NCI-H146 (cell line): ENCODE results near the gene PRRC2A.

ENCODE experiments used
- DNase-seq: peaks from one replicate; lab custom pipeline; 2025; lab: John Stamatoyannopoulos, UW

PRRC2A gene

DNA sequence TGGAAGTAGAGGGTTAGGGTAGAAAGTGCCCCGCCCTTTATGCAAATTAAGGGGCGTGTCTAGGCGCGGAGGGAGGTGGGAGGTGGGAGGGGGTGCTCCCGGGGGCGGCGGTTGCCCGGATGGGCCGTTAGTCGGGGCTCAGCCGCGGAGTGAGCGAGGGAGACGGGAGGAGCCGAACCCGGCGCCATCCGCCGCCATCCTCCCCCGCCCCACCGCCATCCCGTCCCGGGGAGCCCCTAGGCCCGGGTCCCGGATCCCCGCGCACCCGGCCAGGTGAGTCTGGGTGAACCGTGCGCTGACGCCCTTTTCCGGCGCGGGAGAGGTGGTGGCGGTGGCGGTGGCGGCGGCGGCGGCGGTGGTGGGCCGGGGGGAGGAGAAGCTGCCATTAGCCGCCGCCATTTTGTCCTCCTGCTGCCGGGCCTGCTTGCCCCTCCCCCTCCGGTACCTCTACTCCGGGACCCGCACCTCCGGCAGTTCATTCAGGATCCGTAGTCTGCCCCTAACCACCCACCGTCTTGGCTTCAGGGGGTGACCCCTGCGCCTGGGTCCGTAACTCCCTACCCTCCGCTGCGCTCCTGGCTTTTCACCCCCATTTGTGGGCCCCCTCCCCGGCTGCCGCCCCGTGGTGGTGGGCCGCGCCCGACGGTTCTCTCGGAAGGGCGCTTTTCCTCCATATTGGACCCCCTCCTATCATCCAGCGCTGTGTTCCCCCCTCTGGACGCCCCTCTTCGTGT lies at the start of gene PRRC2A:
PRRC2A (plus strand) TSS at position 130 of the 734 bp plus-strand sequence. CDS start 2,075 bp downstream, outside the sequence.
- DNase-seq, result peak; percentile 81

DNA sequence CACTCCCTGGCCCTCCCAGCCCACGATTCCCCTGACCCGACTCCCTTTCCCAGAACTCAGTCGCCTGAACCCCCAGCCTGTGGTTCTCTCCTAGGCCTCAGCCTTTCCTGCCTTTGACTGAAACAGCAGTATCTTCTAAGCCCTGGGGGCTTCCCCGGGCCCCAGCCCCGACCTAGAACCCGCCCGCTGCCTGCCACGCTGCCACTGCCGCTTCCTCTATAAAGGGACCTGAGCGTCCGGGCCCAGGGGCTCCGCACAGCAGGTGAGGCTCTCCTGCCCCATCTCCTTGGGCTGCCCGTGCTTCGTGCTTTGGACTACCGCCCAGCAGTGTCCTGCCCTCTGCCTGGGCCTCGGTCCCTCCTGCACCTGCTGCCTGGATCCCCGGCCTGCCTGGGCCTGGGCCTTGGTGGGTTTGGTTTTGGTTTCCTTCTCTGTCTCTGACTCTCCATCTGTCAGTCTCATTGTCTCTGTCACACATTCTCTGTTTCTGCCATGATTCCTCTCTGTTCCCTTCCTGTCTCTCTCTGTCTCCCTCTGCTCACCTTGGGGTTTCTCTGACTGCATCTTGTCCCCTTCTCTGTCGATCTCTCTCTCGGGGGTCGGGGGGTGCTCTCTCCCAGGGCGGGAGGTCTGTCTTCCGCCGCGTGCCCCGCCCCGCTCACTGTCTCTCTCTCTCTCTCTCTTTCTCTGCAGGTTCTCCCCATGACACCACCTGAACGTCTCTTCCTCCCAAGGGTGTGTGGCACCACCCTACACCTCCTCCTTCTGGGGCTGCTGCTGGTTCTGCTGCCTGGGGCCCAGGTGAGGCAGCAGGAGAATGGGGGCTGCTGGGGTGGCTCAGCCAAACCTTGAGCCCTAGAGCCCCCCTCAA lies 48.2 kb upstream of the PRRC2A start, which contains the start of gene LTA:
LTA (plus strand) TSS at position 249 of the 871 bp plus-strand sequence; CDS start at position 703, 454 bp downstream.
- DNase-seq, result no peak

GRCh38 chr6:31573239-31574105 lies 47.0 kb upstream of the PRRC2A start:
- DNase-seq, result no peak

DNA sequence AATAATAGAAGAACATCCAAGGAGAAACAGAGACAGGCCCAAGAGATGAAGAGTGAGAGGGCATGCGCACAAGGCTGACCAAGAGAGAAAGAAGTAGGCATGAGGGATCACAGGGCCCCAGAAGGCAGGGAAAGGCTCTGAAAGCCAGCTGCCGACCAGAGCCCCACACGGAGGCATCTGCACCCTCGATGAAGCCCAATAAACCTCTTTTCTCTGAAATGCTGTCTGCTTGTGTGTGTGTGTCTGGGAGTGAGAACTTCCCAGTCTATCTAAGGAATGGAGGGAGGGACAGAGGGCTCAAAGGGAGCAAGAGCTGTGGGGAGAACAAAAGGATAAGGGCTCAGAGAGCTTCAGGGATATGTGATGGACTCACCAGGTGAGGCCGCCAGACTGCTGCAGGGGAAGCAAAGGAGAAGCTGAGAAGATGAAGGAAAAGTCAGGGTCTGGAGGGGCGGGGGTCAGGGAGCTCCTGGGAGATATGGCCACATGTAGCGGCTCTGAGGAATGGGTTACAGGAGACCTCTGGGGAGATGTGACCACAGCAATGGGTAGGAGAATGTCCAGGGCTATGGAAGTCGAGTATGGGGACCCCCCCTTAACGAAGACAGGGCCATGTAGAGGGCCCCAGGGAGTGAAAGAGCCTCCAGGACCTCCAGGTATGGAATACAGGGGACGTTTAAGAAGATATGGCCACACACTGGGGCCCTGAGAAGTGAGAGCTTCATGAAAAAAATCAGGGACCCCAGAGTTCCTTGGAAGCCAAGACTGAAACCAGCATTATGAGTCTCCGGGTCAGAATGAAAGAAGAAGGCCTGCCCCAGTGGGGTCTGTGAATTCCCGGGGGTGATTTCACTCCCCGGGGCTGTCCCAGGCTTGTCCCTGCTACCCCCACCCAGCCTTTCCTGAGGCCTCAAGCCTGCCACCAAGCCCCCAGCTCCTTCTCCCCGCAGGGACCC lies 46.1 kb upstream of the PRRC2A start:
- DNase-seq, result no peak

DNA sequence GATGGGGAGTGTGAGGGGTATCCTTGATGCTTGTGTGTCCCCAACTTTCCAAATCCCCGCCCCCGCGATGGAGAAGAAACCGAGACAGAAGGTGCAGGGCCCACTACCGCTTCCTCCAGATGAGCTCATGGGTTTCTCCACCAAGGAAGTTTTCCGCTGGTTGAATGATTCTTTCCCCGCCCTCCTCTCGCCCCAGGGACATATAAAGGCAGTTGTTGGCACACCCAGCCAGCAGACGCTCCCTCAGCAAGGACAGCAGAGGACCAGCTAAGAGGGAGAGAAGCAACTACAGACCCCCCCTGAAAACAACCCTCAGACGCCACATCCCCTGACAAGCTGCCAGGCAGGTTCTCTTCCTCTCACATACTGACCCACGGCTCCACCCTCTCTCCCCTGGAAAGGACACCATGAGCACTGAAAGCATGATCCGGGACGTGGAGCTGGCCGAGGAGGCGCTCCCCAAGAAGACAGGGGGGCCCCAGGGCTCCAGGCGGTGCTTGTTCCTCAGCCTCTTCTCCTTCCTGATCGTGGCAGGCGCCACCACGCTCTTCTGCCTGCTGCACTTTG lies 45.1 kb upstream of the PRRC2A start, which contains the start of gene TNF:
TNF (plus strand) TSS at position 231 of the 567 bp plus-strand sequence; CDS start at position 408, 177 bp downstream.
- DNase-seq, result no peak

DNA sequence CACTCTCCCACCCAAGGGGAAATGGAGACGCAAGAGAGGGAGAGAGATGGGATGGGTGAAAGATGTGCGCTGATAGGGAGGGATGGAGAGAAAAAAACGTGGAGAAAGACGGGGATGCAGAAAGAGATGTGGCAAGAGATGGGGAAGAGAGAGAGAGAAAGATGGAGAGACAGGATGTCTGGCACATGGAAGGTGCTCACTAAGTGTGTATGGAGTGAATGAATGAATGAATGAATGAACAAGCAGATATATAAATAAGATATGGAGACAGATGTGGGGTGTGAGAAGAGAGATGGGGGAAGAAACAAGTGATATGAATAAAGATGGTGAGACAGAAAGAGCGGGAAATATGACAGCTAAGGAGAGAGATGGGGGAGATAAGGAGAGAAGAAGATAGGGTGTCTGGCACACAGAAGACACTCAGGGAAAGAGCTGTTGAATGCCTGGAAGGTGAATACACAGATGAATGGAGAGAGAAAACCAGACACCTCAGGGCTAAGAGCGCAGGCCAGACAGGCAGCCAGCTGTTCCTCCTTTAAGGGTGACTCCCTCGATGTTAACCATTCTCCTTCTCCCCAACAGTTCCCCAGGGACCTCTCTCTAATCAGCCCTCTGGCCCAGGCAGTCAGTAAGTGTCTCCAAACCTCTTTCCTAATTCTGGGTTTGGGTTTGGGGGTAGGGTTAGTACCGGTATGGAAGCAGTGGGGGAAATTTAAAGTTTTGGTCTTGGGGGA lies 44.4 kb upstream of the PRRC2A start:
- DNase-seq, result no peak

GRCh38 chr6:31576897-31577578 lies 43.5 kb upstream of the PRRC2A start:
- no peak for DNase-seq

DNA sequence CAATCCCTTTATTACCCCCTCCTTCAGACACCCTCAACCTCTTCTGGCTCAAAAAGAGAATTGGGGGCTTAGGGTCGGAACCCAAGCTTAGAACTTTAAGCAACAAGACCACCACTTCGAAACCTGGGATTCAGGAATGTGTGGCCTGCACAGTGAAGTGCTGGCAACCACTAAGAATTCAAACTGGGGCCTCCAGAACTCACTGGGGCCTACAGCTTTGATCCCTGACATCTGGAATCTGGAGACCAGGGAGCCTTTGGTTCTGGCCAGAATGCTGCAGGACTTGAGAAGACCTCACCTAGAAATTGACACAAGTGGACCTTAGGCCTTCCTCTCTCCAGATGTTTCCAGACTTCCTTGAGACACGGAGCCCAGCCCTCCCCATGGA lies 42.9 kb upstream of the PRRC2A start:
- no peak for DNase-seq

GRCh38 chr6:31578184-31579118 lies 42.1 kb upstream of the PRRC2A start:
- no peak for DNase-seq

- no peak for DNase-seq
These were observed 41.4 kb upstream of the PRRC2A start for GRCh38 chr6:31579119-31579505.

- no peak for DNase-seq
These were observed 40.7 kb upstream of the PRRC2A start for GRCh38 chr6:31579546-31580437.

- no peak for DNase-seq
These were observed 40.1 kb upstream of the PRRC2A start for GRCh38 chr6:31580438-31580740.

DNA sequence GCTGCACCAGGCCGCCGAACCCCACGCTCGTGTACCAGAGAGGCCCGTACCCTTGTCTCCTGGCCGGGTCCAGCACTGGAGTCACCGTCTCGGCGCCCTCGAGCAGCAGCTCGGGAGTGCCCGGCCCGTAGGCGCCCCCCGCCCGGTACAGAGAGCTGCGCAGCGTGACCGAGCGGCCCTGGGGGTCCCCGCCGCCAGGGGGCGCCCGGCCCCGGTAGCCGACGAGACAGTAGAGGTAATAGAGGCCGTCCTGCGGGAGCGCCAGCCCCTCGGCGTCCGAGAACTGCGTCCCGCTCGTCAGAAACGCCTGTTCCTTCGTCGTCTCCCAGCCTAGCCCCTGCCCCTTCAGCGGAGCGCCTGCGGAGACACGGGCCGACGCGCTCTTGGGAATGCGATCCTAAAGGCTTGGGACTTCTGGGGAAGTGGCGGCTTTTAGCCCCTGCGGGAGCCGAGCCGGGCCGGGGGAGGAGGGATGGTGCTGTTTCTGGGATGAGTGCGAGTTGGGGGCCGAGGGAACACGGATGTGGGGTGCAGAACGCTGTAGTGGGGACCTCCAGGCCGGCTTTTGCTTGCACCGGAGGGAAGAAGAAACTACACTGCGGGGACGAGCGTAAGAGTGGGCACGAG lies 39.6 kb upstream of the PRRC2A start:
- peak; percentile 66 for DNase-seq

- no peak for DNase-seq
These were observed 38.9 kb upstream of the PRRC2A start for GRCh38 chr6:31581434-31582229.

DNA sequence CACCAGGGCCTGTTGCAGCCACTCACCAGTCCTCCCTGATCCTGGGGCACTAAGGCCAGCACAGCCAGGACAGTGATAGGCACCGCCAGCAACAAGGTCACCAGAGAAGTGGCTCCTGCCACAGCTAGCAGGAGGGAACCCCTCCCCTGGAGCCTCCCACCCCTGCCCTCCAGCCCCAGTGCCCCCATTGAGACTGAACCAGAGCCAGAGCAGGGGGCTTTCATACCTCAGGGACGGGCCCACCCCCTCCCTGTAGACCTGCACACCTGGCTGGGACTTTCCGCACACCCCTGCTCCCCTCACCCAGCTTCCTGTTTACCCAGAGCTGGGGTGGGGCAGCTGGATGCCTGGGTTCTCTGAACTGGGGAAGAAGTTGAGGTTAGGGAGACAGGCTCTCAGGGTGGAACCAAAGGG lies 38.3 kb upstream of the PRRC2A start, which contains the start of gene LTB:
LTB (minus strand) TSS at position 195 of the 414 bp plus-strand sequence; CDS start at position 188, 7 bp downstream.
- DNase-seq, result no peak

DNA sequence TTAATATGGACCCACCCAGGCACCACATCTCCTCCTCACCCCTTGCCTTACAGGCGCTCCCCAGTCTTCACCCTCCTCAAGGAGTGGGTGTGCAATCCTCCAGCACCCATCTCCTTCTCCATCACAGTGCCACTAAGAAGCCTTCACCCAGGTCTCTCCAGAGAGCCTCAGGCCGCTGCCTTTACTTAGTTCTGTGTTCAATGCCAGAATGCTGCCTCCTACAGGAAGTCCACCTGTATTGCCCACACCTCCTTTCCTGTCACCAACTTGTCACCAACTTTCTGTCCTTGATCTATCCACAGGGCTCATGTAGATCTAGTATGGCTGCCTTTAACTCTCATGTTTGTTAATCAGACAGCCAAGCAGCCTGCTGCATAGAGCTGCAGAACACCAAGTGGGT lies 35.0 kb upstream of the PRRC2A start:
- DNase-seq, result no peak
